GM23338 (cell line): ENCODE results near the gene IL19.

Experiments used
- EZH2 ChIP-seq: fragments of 200-600 bp; sonication (generic); IDR thresholded peaks from one replicate; pipeline ENCODE4 v1.8.0; 2017; ENCODE audit warnings: antibody characterized with exemption, mild to moderate bottlenecking, low read depth; ENCODE audit not compliant: unreplicated experiment
- POLR2AphosphoS5 ChIP-seq: IDR thresholded peaks from 2 replicates; pipeline ENCODE4 v1.6.1; 2016; ENCODE audit warnings: antibody characterized with exemption, low read depth
- TF ChIP-seq, protein P1 (sequence below), 2 experiments: fragments of 200-600 bp in 1 of 2; sonication (generic) in 1 of 2; conservative IDR thresholded peaks; 2 replicates each; pipeline versions ENCODE4 v1.5.1 to v1.6.1; 2016 to 2017; ENCODE audit warnings: antibody characterized with exemption in 2 of 2, low read depth in 2 of 2, mild to moderate bottlenecking in 2 of 2, moderate library complexity in 1 of 2

DNA sequence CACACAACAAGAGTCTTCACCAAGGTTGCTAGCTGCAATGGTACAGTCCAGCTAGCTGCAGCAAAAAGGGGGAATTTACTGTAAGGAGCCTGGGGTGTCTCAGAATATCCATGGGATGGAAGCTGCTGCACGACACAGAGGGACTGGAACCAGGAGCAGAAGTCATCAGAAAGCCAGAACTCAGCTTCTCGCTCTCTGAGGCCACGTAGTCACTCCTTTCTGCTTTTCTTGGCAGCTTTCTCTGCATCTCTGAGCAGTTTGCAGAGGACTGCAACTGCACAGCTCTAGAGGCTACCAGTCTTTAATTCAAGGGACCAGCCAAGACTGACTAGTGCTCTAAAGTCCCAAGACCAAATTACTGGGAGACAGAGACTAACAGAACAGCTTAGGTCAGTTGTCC, 28.7 kb downstream of the IL19 start:
- TF ChIP-seq, protein P1, sequence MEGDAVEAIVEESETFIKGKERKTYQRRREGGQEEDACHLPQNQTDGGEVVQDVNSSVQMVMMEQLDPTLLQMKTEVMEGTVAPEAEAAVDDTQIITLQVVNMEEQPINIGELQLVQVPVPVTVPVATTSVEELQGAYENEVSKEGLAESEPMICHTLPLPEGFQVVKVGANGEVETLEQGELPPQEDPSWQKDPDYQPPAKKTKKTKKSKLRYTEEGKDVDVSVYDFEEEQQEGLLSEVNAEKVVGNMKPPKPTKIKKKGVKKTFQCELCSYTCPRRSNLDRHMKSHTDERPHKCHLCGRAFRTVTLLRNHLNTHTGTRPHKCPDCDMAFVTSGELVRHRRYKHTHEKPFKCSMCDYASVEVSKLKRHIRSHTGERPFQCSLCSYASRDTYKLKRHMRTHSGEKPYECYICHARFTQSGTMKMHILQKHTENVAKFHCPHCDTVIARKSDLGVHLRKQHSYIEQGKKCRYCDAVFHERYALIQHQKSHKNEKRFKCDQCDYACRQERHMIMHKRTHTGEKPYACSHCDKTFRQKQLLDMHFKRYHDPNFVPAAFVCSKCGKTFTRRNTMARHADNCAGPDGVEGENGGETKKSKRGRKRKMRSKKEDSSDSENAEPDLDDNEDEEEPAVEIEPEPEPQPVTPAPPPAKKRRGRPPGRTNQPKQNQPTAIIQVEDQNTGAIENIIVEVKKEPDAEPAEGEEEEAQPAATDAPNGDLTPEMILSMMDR (conservative IDR thresholded peaks at IDR 0.05; ENCODE audit: low read depth in 2 of 2): no peak
- TF ChIP-seq POLR2AphosphoS5 (no peak), EZH2 (no peak)
